Upper lobe of left lung (tissue), 4 donors: ENCODE data around the gene DDX11.
"Not testable (repeated sequence)": the region's sequence is repeated elsewhere in the genome, so short reads cannot be mapped to it uniquely, and the experiment has no call there.

Source experiments
- CTCF ChIP-seq, 6 experiments: fragments of 450-650 bp in 4 of 6; fragments of 200-600 bp in 2 of 6; sonication (generic) in 2 of 6; IDR thresholded peaks; one replicate each; pipeline ENCODE4 v1.5.1; 2016 to 2019; ENCODE audit warnings: antibody characterized with exemption in 6 of 6
- POLR2A ChIP-seq, 4 donors: fragments of 450-650 bp; IDR thresholded peaks; one replicate each; pipeline ENCODE4 v1.5.1; 2016 to 2017; ENCODE audit warnings: antibody characterized with exemption in 4 of 4, mild to moderate bottlenecking in 2 of 4

DNA sequence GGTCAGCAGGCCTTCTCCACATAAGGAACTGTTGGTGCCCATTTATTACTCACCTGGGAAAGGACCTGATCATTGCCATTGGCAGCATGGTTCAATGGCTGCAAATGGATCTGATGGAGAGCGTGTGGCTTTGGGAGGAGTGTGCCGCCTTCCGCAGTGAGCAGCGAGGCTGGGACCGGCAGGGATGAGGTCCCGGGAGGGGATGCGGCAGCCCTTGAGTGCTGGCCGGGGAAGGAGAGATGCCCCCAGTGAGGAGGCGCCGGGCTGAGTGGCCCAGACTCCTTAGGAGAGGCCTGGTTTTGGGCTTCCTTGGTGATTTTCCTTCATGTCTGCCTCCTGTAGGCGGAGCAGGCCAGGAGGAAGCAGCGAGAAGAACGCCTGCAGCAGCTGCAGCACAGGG, 10.6 kb downstream of the DDX11 start:
- not testable (repeated sequence) for TF ChIP-seq POLR2A, CTCF (IDR thresholded peaks at IDR 0.05)
